ENCODE measurements around the gene KBTBD13. TPM values are rescaled to one million over a fixed set of nuclear protein-coding genes. Genes with fewer than 3 reads are reported as not detected.

The KBTBD13 gene
- total and polyA plus RNA-seq, 7 donors, result 0.12 to 5.7 (median 1.8) TPM

GRCh38 chr15:65066635-65067316 lies 9.8 kb upstream of the KBTBD13 start:
- Histone ChIP-seq H3K4me1 (peaks cover 27% of the 10 kb centered on the region), H3K9me3 (no peaks in the 10 kb centered on the region), H3K27ac (peak overlapping the region; percentile 59), H3K4me3 (peak overlapping the region; percentile 65), H3K36me3 (ENCODE audit: insufficient read depth in 1 of 2, low read depth in 1 of 2) (no peaks in the 10 kb centered on the region), H3K27me3 (ENCODE audit: insufficient read depth in 3 of 3, low read length in 2 of 3) (peaks cover 0 to 5% (median 2%) of the 10 kb centered on the region in 3 donors)
- intact Hi-C loops (cut with DNase I), result no loop called here
- ATAC-seq (no peak), DNase-seq (no peak)
- no peak for TF ChIP-seq CTCF (IDR thresholded peaks at IDR 0.05)
- WGBS, 3 donors, result 55 to 60% (median 58%) methylated on average over 9 of the region's 9 CpGs

- Histone ChIP-seq H3K9me3 (no peaks in the 10 kb centered on the region), H3K36me3 (ENCODE audit: insufficient read depth in 1 of 2, low read depth in 1 of 2) (no peaks in the 10 kb centered on the region), H3K27me3 (ENCODE audit: insufficient read depth in 3 of 3, low read length in 2 of 3) (peaks cover 0 to 5% (median 2%) of the 10 kb centered on the region in 3 donors), H3K27ac (peak overlapping the region; percentile 59), H3K4me1 (peaks cover 32% of the 10 kb centered on the region), H3K4me3 (peak overlapping the region; percentile 65)
- ATAC-seq (no peak), DNase-seq (no peak)
- no peak for TF ChIP-seq CTCF (IDR thresholded peaks at IDR 0.05)
- intact Hi-C loops (cut with DNase I), result no loop called here
- WGBS, 3 donors, result 40 to 44% (median 41%) methylated on average over 7 to 8 of the region's 8 CpGs
These were observed 9.3 kb upstream of the KBTBD13 start for GRCh38 chr15:65067317-65067644.

- H3K27ac ChIP-seq, result peak within 1 kb of the TSS; percentile 59
- H3K4me3 ChIP-seq, result peak within 1 kb of the TSS; percentile 65
- no peak for TF ChIP-seq CTCF (IDR thresholded peaks at IDR 0.05)
- no peaks in the 10 kb centered on the region for H3K9me3 ChIP-seq
- H3K4me1 ChIP-seq, result peaks cover 33% of the 10 kb centered on the region
- intact Hi-C loops (cut with DNase I), result no loop called here
- H3K36me3 ChIP-seq (ENCODE audit: insufficient read depth in 1 of 2, low read depth in 1 of 2), result no peaks in the 10 kb centered on the region
- DNase-seq (no peak), ATAC-seq (peak in 2 of 4 donors; percentile 4 to 35)
- 7 to 9% (median 9%) methylated on average over 28 to 66 of the region's 66 CpGs for WGBS, 3 donors
- peaks cover 0 to 5% (median 2%) of the 10 kb centered on the region in 3 donors for H3K27me3 ChIP-seq (ENCODE audit: insufficient read depth in 3 of 3, low read length in 2 of 3)
These were observed 8.7 kb upstream of the KBTBD13 start, which contains the start of gene RASL12 for GRCh38 chr15:65067645-65068402. TSS of gene RASL12 (minus strand) at chr15:65067991. CDS start at chr15:65067835, 156 bp downstream.

- H3K27me3 ChIP-seq (ENCODE audit: insufficient read depth in 3 of 3, low read length in 2 of 3), result peaks cover 0 to 5% (median 2%) of the 10 kb centered on the region in 3 donors
- peaks cover 33% of the 10 kb centered on the region for H3K4me1 ChIP-seq
- intact Hi-C loops (cut with DNase I), result no loop called here
- H3K27ac ChIP-seq, result peak overlapping the region; percentile 59
- 77 to 90% (median 83%) methylated on average over 3 of the region's 3 CpGs for WGBS, 3 donors
- DNase-seq, result no peak
- H3K36me3 ChIP-seq (ENCODE audit: insufficient read depth in 1 of 2, low read depth in 1 of 2), result no peaks in the 10 kb centered on the region
- H3K4me3 ChIP-seq, result peak overlapping the region; percentile 65
- ATAC-seq, result no peak
- no peak for TF ChIP-seq CTCF (IDR thresholded peaks at IDR 0.05)
- no peaks in the 10 kb centered on the region for H3K9me3 ChIP-seq
These were observed 8.2 kb upstream of the KBTBD13 start for GRCh38 chr15:65068403-65068788.

All from psoas muscle (tissue), 8 donors.